Gastrocnemius medialis (tissue), 4 donors: ENCODE results near the gene PTPRN2. TPM values are rescaled to one million over a fixed set of nuclear protein-coding genes. Genes with fewer than 3 reads are reported as not detected.

Experiments used
- ATAC-seq, 2 donors: fragments of 150-250 bp; one replicate each; pipeline ENCODE4 v1.9.1; 2016
- DNase-seq, 2 donors: peaks; one replicate each; pipeline ENCODE4 v3.0.0-alpha.2; 2019
- H3K27ac ChIP-seq, 4 donors: fragments of 200-600 bp; sonication (generic); 1 replicate in 1 of 4; 2 replicates in 3 of 4; pipeline ENCODE4 v1.5.1; 2016 to 2018; ENCODE audit warnings: mild to moderate bottlenecking in 2 of 4, moderate library complexity in 1 of 4
- H3K27me3 ChIP-seq, 3 donors: fragments of 200-600 bp; sonication (generic) in 2 of 3; 1 replicate in 1 of 3; 2 replicates in 2 of 3; pipeline versions ENCODE4 v1.5.1 to v1.6.0; 2016 to 2019; ENCODE audit warnings: mild to moderate bottlenecking in 1 of 3, moderate library complexity in 1 of 3
- H3K36me3 ChIP-seq, 2 donors: fragments of 200-600 bp; sonication (generic) in 1 of 2; one replicate each; pipeline ENCODE4 v1.5.1; 2017 to 2018
- H3K4me1 ChIP-seq, 2 donors: fragments of 200-600 bp; sonication (generic) in 1 of 2; one replicate each; pipeline ENCODE4 v1.5.1; 2016 to 2017; ENCODE audit warnings: mild to moderate bottlenecking in 2 of 2
- H3K4me3 ChIP-seq, 4 donors: fragments of 200-600 bp; sonication (generic) in 3 of 4; 1 replicate in 1 of 4; 2 replicates in 3 of 4; pipeline ENCODE4 v1.5.1; 2016 to 2019; ENCODE audit warnings: mild to moderate bottlenecking in 2 of 4
- H3K9me3 ChIP-seq, 3 donors: fragments of 200-600 bp; sonication (generic) in 2 of 3; 1 replicate in 1 of 3; 2 replicates in 2 of 3; pipeline ENCODE4 v1.5.1; 2016 to 2019
- POLR2A ChIP-seq, 2 donors: fragments of 450-650 bp; IDR thresholded peaks; one replicate each; pipeline ENCODE4 v1.6.1; 2017; ENCODE audit warnings: antibody characterized with exemption in 2 of 2, mild to moderate bottlenecking in 2 of 2, moderate library complexity in 2 of 2
- in situ Hi-C, 4 donors: fragments of 200-750 bp; cut with MboI; loops; one replicate each; pipeline versions ENCODE4 v1.15.0 to v1.8.0; 2017; ENCODE audit warnings: low sequenced_read_pairs in 4 of 4
- intact Hi-C: fragments of 100-400 bp; cut with DNase I; formaldehyde crosslinking; loops from one replicate; pipeline ENCODE4 v1.15.1; 2023; ENCODE audit warnings: low total_unique reads
- total RNA-seq, 4 donors: library from RNA; depleted of rRNA; stranded (reverse); fragments of >200 nt; gene quantifications; one replicate each; pipeline versions ENCODE4 v1.1.0 to v1.2.3, GENCODE V29; 2016
- TF ChIP-seq, protein P1 (sequence below), 5 experiments: fragments of 450-650 bp in 3 of 5; fragments of 200-600 bp in 2 of 5; sonication (generic) in 2 of 5; IDR thresholded peaks in 4 of 5; conservative IDR thresholded peaks in 1 of 5; 1 replicate in 4 of 5; 2 replicates in 1 of 5; pipeline ENCODE4 v1.5.1; 2016 to 2019; ENCODE audit warnings: antibody characterized with exemption in 5 of 5, mild to moderate bottlenecking in 3 of 5, moderate library complexity in 3 of 5

Gene PTPRN2
- total RNA-seq, 4 donors from 2014 or later = 0.66 to 0.85 (median 0.81) TPM

DNA sequence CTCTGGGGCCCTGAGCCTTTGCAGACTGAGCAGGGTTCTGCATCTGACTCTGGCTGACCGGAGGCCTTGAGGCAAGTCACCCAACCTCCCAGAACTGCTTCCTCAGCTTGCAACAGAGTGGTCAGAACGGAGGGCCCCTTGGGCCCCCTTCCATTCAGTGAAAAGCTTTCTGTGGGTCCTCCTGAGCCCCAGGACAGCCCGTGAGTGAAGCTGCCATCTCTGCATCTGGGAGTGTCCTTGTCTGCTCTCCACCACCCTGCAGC is 1026.2 kb downstream of the PTPRN2 start:
- Histone ChIP-seq H3K27me3 (no peaks in the 10 kb centered on the region), H3K4me3 (no peak overlapping the region), H3K4me1 (no peaks in the 10 kb centered on the region), H3K36me3 (no peaks in the 10 kb centered on the region), H3K27ac (no peak overlapping the region), H3K9me3 (no peaks in the 10 kb centered on the region)
- intact Hi-C loops (no loop called here), in situ Hi-C loops (no loop called here)
- DNase-seq = no peak
- ATAC-seq = no peak
- TF ChIP-seq, protein P1, sequence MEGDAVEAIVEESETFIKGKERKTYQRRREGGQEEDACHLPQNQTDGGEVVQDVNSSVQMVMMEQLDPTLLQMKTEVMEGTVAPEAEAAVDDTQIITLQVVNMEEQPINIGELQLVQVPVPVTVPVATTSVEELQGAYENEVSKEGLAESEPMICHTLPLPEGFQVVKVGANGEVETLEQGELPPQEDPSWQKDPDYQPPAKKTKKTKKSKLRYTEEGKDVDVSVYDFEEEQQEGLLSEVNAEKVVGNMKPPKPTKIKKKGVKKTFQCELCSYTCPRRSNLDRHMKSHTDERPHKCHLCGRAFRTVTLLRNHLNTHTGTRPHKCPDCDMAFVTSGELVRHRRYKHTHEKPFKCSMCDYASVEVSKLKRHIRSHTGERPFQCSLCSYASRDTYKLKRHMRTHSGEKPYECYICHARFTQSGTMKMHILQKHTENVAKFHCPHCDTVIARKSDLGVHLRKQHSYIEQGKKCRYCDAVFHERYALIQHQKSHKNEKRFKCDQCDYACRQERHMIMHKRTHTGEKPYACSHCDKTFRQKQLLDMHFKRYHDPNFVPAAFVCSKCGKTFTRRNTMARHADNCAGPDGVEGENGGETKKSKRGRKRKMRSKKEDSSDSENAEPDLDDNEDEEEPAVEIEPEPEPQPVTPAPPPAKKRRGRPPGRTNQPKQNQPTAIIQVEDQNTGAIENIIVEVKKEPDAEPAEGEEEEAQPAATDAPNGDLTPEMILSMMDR (IDR thresholded peaks at IDR 0.05 in 4 of 5, conservative IDR thresholded peaks at IDR 0.05 in 1 of 5) = no peak
- no peak for TF ChIP-seq POLR2A (IDR thresholded peaks at IDR 0.05)

DNA sequence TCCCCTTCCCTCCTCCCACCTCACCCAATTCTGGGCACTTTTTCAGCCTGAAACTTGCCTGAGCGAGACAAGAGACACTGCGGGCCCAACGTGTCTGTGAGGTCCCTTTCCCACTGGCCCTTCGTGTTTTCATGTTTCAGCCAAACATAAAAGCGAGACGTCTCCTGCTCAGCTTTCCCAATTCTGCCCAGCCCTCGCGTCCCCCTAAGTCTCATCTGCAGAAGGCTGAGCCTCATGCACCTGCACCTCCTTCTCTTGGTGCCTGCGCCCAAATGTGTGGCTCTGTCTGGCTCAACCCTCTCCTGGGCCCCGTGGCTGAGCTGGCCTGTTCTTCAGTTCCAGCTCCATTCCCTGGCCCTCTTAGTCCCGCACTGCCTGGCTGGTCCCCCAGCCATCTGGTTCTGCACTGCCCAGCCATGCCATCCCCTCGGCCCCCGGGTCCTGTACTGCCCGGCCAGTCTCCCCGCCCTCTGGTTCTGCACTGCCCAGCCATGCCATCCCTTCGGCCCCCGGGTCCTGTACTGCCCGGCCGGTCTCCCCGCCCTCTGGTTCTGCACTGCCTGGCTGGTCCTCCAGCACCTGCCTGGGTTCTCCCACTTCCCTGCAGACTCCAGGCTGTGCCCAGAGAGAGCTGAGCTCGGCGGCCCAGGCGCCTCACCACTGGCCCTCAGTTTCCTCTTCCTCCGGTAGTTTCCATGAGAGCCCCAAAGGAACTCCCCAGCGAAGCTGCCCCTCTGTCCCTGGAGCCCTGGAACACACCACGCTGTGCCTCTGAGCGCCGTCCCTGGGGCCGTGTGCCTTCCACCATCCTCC is 1026.7 kb downstream of the PTPRN2 start:
- Histone ChIP-seq H3K27me3 (no peaks in the 10 kb centered on the region), H3K9me3 (no peaks in the 10 kb centered on the region), H3K27ac (no peak overlapping the region), H3K36me3 (no peaks in the 10 kb centered on the region), H3K4me1 (no peaks in the 10 kb centered on the region), H3K4me3 (no peak overlapping the region)
- no peak for TF ChIP-seq POLR2A (IDR thresholded peaks at IDR 0.05)
- TF ChIP-seq, protein P1 (IDR thresholded peaks at IDR 0.05 in 4 of 5, conservative IDR thresholded peaks at IDR 0.05 in 1 of 5) = no peak
- no peak for DNase-seq
- intact Hi-C loops = no loop called here
- ATAC-seq = no peak
- in situ Hi-C loops = no loop called here

DNA sequence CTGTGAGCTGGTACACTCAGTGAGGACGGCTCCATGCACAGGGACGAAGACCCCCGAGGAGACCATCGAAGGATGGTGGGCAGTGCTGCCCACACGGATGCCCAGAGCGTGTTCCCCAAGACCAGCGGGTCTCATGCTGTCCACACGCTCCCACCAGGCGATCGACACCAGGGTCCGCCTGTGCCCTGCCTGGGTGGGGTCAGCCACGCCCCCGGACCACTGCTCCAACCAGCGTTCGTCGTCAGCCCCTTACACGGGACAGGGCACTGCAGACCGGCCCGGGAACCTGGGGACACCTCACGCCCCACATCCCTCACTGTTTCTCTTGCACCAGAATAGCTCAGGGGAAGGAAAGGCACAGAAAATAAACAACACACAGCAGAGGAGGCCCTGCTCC is 1027.4 kb downstream of the PTPRN2 start:
- intact Hi-C loops (no loop called here), in situ Hi-C loops (no loop called here)
- TF ChIP-seq, protein P1 (IDR thresholded peaks at IDR 0.05 in 4 of 5, conservative IDR thresholded peaks at IDR 0.05 in 1 of 5) = no peak
- no peak for TF ChIP-seq POLR2A (IDR thresholded peaks at IDR 0.05)
- Histone ChIP-seq H3K36me3 (no peaks in the 10 kb centered on the region), H3K9me3 (no peaks in the 10 kb centered on the region), H3K4me1 (no peaks in the 10 kb centered on the region), H3K27me3 (no peaks in the 10 kb centered on the region), H3K27ac (no peak overlapping the region), H3K4me3 (no peak overlapping the region)
- DNase-seq = no peak
- ATAC-seq = no peak

DNA sequence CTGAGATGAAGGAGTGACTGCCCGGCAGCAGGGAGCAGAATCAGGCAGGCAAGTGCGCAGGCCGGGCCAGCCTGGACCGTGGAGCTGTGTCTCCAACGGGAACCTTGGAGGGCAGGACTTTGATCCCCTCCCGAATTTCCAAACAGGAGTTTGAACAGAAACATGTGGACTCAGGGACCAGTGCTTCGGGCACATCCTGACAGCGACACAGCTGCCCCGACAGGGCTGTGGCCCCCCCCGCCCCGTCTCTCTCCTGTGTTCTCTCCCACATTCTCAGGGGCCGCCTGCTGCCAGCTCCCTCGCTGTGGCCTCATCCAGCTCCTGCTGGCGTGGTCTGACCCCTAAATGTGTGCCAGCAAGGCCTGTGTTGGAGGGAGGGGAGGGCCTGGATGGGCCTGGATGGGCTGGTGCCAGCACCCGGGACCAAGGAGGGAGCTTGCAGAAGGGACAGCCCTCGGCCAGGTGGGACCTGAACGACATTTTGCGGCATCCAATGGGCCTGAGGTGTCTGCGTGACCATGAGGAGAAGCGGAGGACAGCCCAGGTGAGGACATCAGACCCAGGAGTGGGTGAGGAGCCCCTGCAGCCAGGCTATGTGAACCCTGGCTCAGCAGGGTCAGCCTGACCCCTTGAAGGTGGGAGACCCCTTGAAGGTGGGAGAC is 1027.9 kb downstream of the PTPRN2 start:
- TF ChIP-seq, protein P1 (IDR thresholded peaks at IDR 0.05 in 4 of 5, conservative IDR thresholded peaks at IDR 0.05 in 1 of 5) = no peak
- TF ChIP-seq POLR2A (IDR thresholded peaks at IDR 0.05) = no peak
- Histone ChIP-seq H3K9me3 (no peaks in the 10 kb centered on the region), H3K27me3 (no peaks in the 10 kb centered on the region), H3K27ac (no peak overlapping the region), H3K4me1 (no peaks in the 10 kb centered on the region), H3K36me3 (no peaks in the 10 kb centered on the region), H3K4me3 (no peak overlapping the region)
- intact Hi-C loops = no loop called here
- in situ Hi-C loops = no loop called here
- no peak for ATAC-seq
- no peak for DNase-seq
